Measurements from ENCODE around the gene OCA2. TPM values are rescaled to one million over a fixed set of nuclear protein-coding genes. Genes with fewer than 3 reads are reported as not detected.

OCA2 gene
- total RNA-seq, 2 donors from 2014 or later = not detected

GRCh38 chr15:28004143-28005003 is 94.7 kb downstream of the OCA2 start:
- WGBS, 2 donors = 62 to 70% methylated on average over 16 to 24 of the region's 24 CpGs
- DNase-seq (no peak), ATAC-seq (no peak)
- no peaks in the 10 kb centered on the region for H3K36me3 ChIP-seq (replicated peaks in 1 of 2; ENCODE audit: insufficient read depth in 1 of 2, low read depth in 2 of 2)
- H3K27ac ChIP-seq = no peak overlapping the region
- intact Hi-C loops (cut with DNase I) = no loop called here
- H3K4me3 ChIP-seq = no peak overlapping the region
- H3K27me3 ChIP-seq = no peaks in the 10 kb centered on the region
- no peak for TF ChIP-seq POLR2A (IDR thresholded peaks at IDR 0.05)
- TF ChIP-seq CTCF (IDR thresholded peaks at IDR 0.05) = no peak
- H3K4me1 ChIP-seq = no peaks in the 10 kb centered on the region
- H3K9me3 ChIP-seq = no peaks in the 10 kb centered on the region

GRCh38 chr15:28003302-28004037 is 95.6 kb downstream of the OCA2 start:
- no peaks in the 10 kb centered on the region for H3K4me1 ChIP-seq
- no peak overlapping the region for H3K27ac ChIP-seq
- no peak overlapping the region for H3K4me3 ChIP-seq
- TF ChIP-seq CTCF (IDR thresholded peaks at IDR 0.05) = no peak
- TF ChIP-seq POLR2A (IDR thresholded peaks at IDR 0.05) = no peak
- DNase-seq (no peak), ATAC-seq (no peak)
- intact Hi-C loops (cut with DNase I) = no loop called here
- 89 to 93% methylated on average over 63 of the region's 63 CpGs for WGBS, 2 donors
- H3K27me3 ChIP-seq = no peaks in the 10 kb centered on the region
- H3K36me3 ChIP-seq (replicated peaks in 1 of 2; ENCODE audit: insufficient read depth in 1 of 2, low read depth in 2 of 2) = no peaks in the 10 kb centered on the region
- no peaks in the 10 kb centered on the region for H3K9me3 ChIP-seq

GRCh38 chr15:28002867-28003266 is 96.2 kb downstream of the OCA2 start:
- H3K27ac ChIP-seq = no peak overlapping the region
- H3K36me3 ChIP-seq (replicated peaks in 1 of 2; ENCODE audit: insufficient read depth in 1 of 2, low read depth in 2 of 2) = no peaks in the 10 kb centered on the region
- no peaks in the 10 kb centered on the region for H3K4me1 ChIP-seq
- intact Hi-C loops (cut with DNase I) = no loop called here
- H3K27me3 ChIP-seq = no peaks in the 10 kb centered on the region
- WGBS, 2 donors = 87 to 88% methylated on average over 1 to 10 of the region's 10 CpGs
- no peak overlapping the region for H3K4me3 ChIP-seq
- ATAC-seq (no peak), DNase-seq (no peak)
- H3K9me3 ChIP-seq = no peaks in the 10 kb centered on the region
- TF ChIP-seq POLR2A (IDR thresholded peaks at IDR 0.05) (no peak), CTCF (IDR thresholded peaks at IDR 0.05) (no peak)

- H3K36me3 ChIP-seq (replicated peaks in 1 of 2; ENCODE audit: insufficient read depth in 1 of 2, low read depth in 2 of 2) = no peaks in the 10 kb centered on the region
- DNase-seq (no peak), ATAC-seq (no peak)
- TF ChIP-seq POLR2A (IDR thresholded peaks at IDR 0.05) = no peak
- TF ChIP-seq CTCF (IDR thresholded peaks at IDR 0.05) = no peak
- WGBS, 2 donors = 72 to 78% methylated on average over 12 of the region's 12 CpGs
- no peaks in the 10 kb centered on the region for H3K27me3 ChIP-seq
- no peaks in the 10 kb centered on the region for H3K9me3 ChIP-seq
- H3K27ac ChIP-seq = no peak overlapping the region
- intact Hi-C loops (cut with DNase I) = no loop called here
- no peaks in the 10 kb centered on the region for H3K4me1 ChIP-seq
- no peak overlapping the region for H3K4me3 ChIP-seq
Observed at GRCh38 chr15:28002136-28002861, 96.8 kb downstream of the OCA2 start.
